GM18867 (cell line): Measurements from ENCODE around the gene OR10A2.
A peak's percentile ranks its signal among the peaks of the same experiment; 100 is the strongest.
"Not testable (repeated sequence)": the region's sequence is repeated elsewhere in the genome, so short reads cannot be mapped to it uniquely, and the experiment has no call there.

Experiments used
- ATAC-seq: cut with Tn5 transposase; IDR thresholded peaks from one replicate; pipeline ENCODE4 v1.9.1; 2021; ENCODE audit warnings: mild to moderate bottlenecking, moderate library complexity; ENCODE audit not compliant: unreplicated experiment

Gene OR10A2

GRCh38 chr11:6862961-6863360 is at the start of gene OR10A2:
Gene OR10A2, plus strand, starts transcription at chr11:6863057. Its CDS starts 6,698 bp downstream, at chr11:6869755.
- ATAC-seq: no peak

GRCh38 chr11:6813656-6814055 is 49.2 kb upstream of the OR10A2 start:
- no peak for ATAC-seq

GRCh38 chr11:6817694-6818093 is 45.2 kb upstream of the OR10A2 start:
- no peak for ATAC-seq

- no peak for ATAC-seq
Measured at GRCh38 chr11:6818967-6819366, 43.9 kb upstream of the OR10A2 start.

- no peak for ATAC-seq
Measured at GRCh38 chr11:6824136-6824823, 38.6 kb upstream of the OR10A2 start.

GRCh38 chr11:6825231-6825744 is 37.6 kb upstream of the OR10A2 start:
- ATAC-seq: no peak

- ATAC-seq: no peak
Measured at GRCh38 chr11:6828103-6828502, 34.8 kb upstream of the OR10A2 start.

GRCh38 chr11:6833356-6833755 is 29.5 kb upstream of the OR10A2 start:
- no peak for ATAC-seq

- no peak for ATAC-seq
Measured at GRCh38 chr11:6834021-6834420, 28.8 kb upstream of the OR10A2 start.

- ATAC-seq: no peak
Measured at GRCh38 chr11:6841694-6842093, 21.2 kb upstream of the OR10A2 start.

GRCh38 chr11:6843670-6844069 is 19.2 kb upstream of the OR10A2 start:
- ATAC-seq: no peak

GRCh38 chr11:6844356-6844755 is 18.5 kb upstream of the OR10A2 start:
- ATAC-seq: no peak

- no peak for ATAC-seq
Measured at GRCh38 chr11:6845383-6845782, 17.5 kb upstream of the OR10A2 start, which contains the start of gene OR10A5. Gene OR10A5, plus strand, starts transcription at chr11:6845683. Its CDS starts 0 bp downstream, at chr11:6845683.

- ATAC-seq: no peak
Measured at GRCh38 chr11:6850526-6850925, 12.3 kb upstream of the OR10A2 start.

- not testable (repeated sequence) for ATAC-seq
Measured at GRCh38 chr11:6854801-6855200, 8.1 kb upstream of the OR10A2 start.

- ATAC-seq: no peak
Measured at GRCh38 chr11:6855971-6856541, 6.8 kb upstream of the OR10A2 start.

- ATAC-seq: peak; percentile 66
Measured at GRCh38 chr11:6856871-6857270, 6.0 kb upstream of the OR10A2 start.

GRCh38 chr11:6864438-6864837 is 1.6 kb downstream of the OR10A2 start:
- ATAC-seq: no peak

GRCh38 chr11:6871278-6871677 is 8.4 kb downstream of the OR10A2 start:
- no peak for ATAC-seq

- no peak for ATAC-seq
Measured at GRCh38 chr11:6875761-6876160, 12.9 kb downstream of the OR10A2 start.

GRCh38 chr11:6876325-6876724 is 13.5 kb downstream of the OR10A2 start, which contains the start of gene OR10A4:
Gene OR10A4, plus strand, starts transcription at chr11:6876625. Its CDS starts 23 bp downstream, at chr11:6876648.
- ATAC-seq: no peak

- ATAC-seq: peak; percentile 69
Measured at GRCh38 chr11:6876914-6877313, 14.1 kb downstream of the OR10A2 start.
